ENCODE results near the gene SH3PXD2A. TPM values are rescaled to one million over a fixed set of nuclear protein-coding genes. Genes with fewer than 3 reads are reported as not detected.

SH3PXD2A gene
- total and polyA plus RNA-seq, 10 of the 15 experiments (the other 5 are each of a cell fraction or from before 2014, with no cell fraction given), result 0.63 to 14.0 (median 4.4) TPM

- no peak overlapping the region for H3K4me3 ChIP-seq
- no TSS peak for BruUV-seq (replicated peaks)
- ATAC-seq (peak; percentile 11; the same call in 2 of the 3 replicates), FAIRE-seq (no peak), DNase-seq (ENCODE audit: low read depth, low spot score) (no peak)
- TF ChIP-seq GATAD2B (conservative IDR thresholded peaks at IDR 0.05; ENCODE audit: low read depth) (no peak), PAX8 (IDR thresholded peaks at IDR 0.05) (no peak), STAT1 (conservative IDR thresholded peaks at IDR 0.05) (no peak), KDM1A (IDR thresholded peaks at IDR 0.05; ENCODE audit: borderline replicate concordance) (no peak), MEF2B (IDR thresholded peaks at IDR 0.05; ENCODE audit: partially characterized antibody, poor library complexity, severe bottlenecking) (no peak), ZNF24 (IDR thresholded peaks at IDR 0.05) (no peak), SREBF2 (IDR thresholded peaks at IDR 0.05; ENCODE audit: low read length) (no peak), MXI1 (IDR thresholded peaks at IDR 0.05; ENCODE audit: low read depth, low read length) (no peak), JUND (IDR thresholded peaks at IDR 0.05; ENCODE audit: low read depth, low read length) (no peak), ZNF207 (IDR thresholded peaks at IDR 0.05; ENCODE audit: borderline replicate concordance) (no peak), FOXK2 (IDR thresholded peaks at IDR 0.05) (no peak), SMC3 (IDR thresholded peaks at IDR 0.05; ENCODE audit: borderline replicate concordance, low read length) (no peak), NR2C2 (IDR thresholded peaks at IDR 0.05; ENCODE audit: borderline replicate concordance, control insufficient read depth, insufficient read length, low read depth) (no peak), IRF5 (IDR thresholded peaks at IDR 0.05; ENCODE audit: borderline replicate concordance) (no peak), NKRF (conservative IDR thresholded peaks at IDR 0.05) (no peak), ATF2 (IDR thresholded peaks at IDR 0.05; ENCODE audit: low read length) (no peak), TBL1XR1 (IDR thresholded peaks at IDR 0.05; ENCODE audit: low read depth, low read length) (no peak)
- no peak overlapping the region for H3K27ac ChIP-seq (ENCODE audit: control insufficient read depth, insufficient read depth)
- POLR2A ChIA-PET, result no interaction called here
- no peak overlapping the region for H3K4me2 ChIP-seq (ENCODE audit: control insufficient read depth, insufficient read depth)
- H3K36me3 ChIP-seq (ENCODE audit: control insufficient read depth in 2 of 2, insufficient read depth in 2 of 2, low read length in 1 of 2), result no peaks in the 10 kb centered on the region
- H3K4me1 ChIP-seq (ENCODE audit: control insufficient read depth, insufficient read depth, low read length), result no peaks in the 10 kb centered on the region
- no peaks in the 10 kb centered on the region for H3K79me2 ChIP-seq (ENCODE audit: control insufficient read depth, insufficient read depth, low read length)
- RAD21 ChIA-PET (ENCODE audit: unreplicated experiment), result no interaction called here
- 55% methylated on average over 7 of the region's 7 CpGs for WGBS (ENCODE audit: insufficient coverage, insufficient replicate concordance, low lambda C conversion rate, missing lambda C conversion rate)
- peaks cover 0 to 4% of the 10 kb centered on the region in 2 experiments; a peak in 2 of 4 replicates for H3K27me3 ChIP-seq (replicated peaks in 1 of 2; ENCODE audit: control insufficient read depth in 2 of 2, insufficient read depth in 2 of 2, low read length in 1 of 2)
- in situ Hi-C loops (cut with MboI) (no loop called here), intact Hi-C loops (cut with micrococcal nuclease; ENCODE audit: unreplicated experiment) (no loop called here)
- CTCF ChIA-PET, result interaction anchor here (0.9 to 2.2 kb wide), 11 partner anchors 10 to 147 kb away, joined by 3 to 14 read pairs (median 3); no protein-coding TSS in a partner anchor
- no peaks in the 10 kb centered on the region for H3K9me3 ChIP-seq (replicated peaks; ENCODE audit: control insufficient read depth, insufficient read depth, low read length)
- H2AFZ ChIP-seq (ENCODE audit: control insufficient read depth, low read depth, low read length), result no peak overlapping the region
- SMC1A ChIA-PET (ENCODE audit: uncharacterized antibody, unreplicated experiment), result no interaction called here
- no peaks in the 10 kb centered on the region for H4K20me1 ChIP-seq (ENCODE audit: control insufficient read depth, insufficient read depth)
- H3K9ac ChIP-seq (ENCODE audit: control insufficient read depth, insufficient read depth, low read length), result no peak overlapping the region
Observed at GRCh38 chr10:103563231-103564115, 291.9 kb downstream of the SH3PXD2A start.

All from GM12878 (cell line).